Thymus (tissue), 11 donors: ENCODE measurements around the gene NPR3. TPM values are rescaled to one million over a fixed set of nuclear protein-coding genes. Genes with fewer than 3 reads are reported as not detected.

Experiments
- DNase-seq, 9 donors: peaks; one replicate each; pipeline ENCODE4 v3.0.0-alpha.2; 2013; ENCODE audit warnings: low spot score in 9 of 9, low read depth in 6 of 9, missing footprints in 1 of 9
- H3K27ac ChIP-seq, 2 donors: one replicate each; pipeline ENCODE4 v1.5.1; 2013; ENCODE audit warnings: control low read depth in 1 of 2, low read depth in 1 of 2, low read length in 1 of 2, mild to moderate bottlenecking in 1 of 2, moderate library complexity in 1 of 2
- H3K27me3 ChIP-seq, 2 donors: one replicate each; pipeline ENCODE4 v1.5.1; 2013; ENCODE audit warnings: low read length in 1 of 2; ENCODE audit not compliant: control insufficient read depth in 2 of 2, insufficient read depth in 1 of 2
- H3K36me3 ChIP-seq, 2 donors: one replicate each; pipeline ENCODE4 v1.5.1; 2013; ENCODE audit warnings: low read length in 1 of 2, mild to moderate bottlenecking in 1 of 2, moderate library complexity in 1 of 2; ENCODE audit not compliant: control insufficient read depth in 2 of 2, insufficient read depth in 2 of 2
- H3K4me1 ChIP-seq, 2 donors: one replicate each; pipeline ENCODE4 v1.5.1; 2013; ENCODE audit warnings: low read length in 2 of 2; ENCODE audit not compliant: control insufficient read depth in 2 of 2, insufficient read depth in 2 of 2
- H3K4me3 ChIP-seq, 2 donors: one replicate each; pipeline ENCODE4 v1.5.1; 2013; ENCODE audit warnings: low read length in 2 of 2, control low read depth in 1 of 2, mild to moderate bottlenecking in 1 of 2
- H3K9me3 ChIP-seq, 2 donors: one replicate each; pipeline ENCODE4 v1.5.1; 2013; ENCODE audit warnings: low read length in 1 of 2, mild to moderate bottlenecking in 1 of 2; ENCODE audit not compliant: control insufficient read depth in 2 of 2, insufficient read depth in 1 of 2
- WGBS: extraction: QIAGEN DNeasy Blood & Tissue Kit; methylation state at CpG from one replicate; pipeline ENCODE4 v1.1.7; 2013; 5-methylcytosine and 5-hydroxymethylcytosine counted together
- polyA plus RNA-seq: library from polyadenylated mRNA; stranded (reverse); fragments of 200-250 nt; gene quantifications from one replicate; pipeline ENCODE4 v1.2.3, GENCODE V29; 2013
- total RNA-seq: library from RNA; stranded (reverse); fragments of 120-200 nt; gene quantifications from one replicate; pipeline ENCODE4 v1.2.4, GENCODE V29; 2013
- donor health status: healthy.

Gene NPR3
- total and polyA plus RNA-seq, 2 donors = 1.9 to 4.9 TPM

DNA sequence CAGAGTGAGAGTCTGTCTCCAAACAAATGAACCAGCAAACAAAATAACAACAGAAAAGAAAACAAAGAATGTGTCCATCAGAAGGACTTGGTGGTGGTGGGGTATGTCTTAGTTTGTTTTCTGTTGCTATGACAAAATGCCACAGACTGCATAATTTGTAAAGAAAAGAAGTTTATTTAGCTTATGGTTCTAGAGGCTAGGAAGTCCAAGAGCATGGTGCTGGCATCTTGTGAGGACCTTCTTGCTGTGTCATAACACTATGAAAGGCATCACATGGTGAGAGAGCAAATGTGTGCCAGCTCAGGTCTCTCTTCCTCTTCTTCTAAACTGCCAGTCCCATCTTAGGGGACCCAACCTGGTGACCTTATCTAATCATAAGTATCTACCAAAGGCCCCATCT lies 10.5 kb downstream of the NPR3 start:
- H3K4me1 ChIP-seq = no peaks in the 10 kb centered on the region
- no peak for DNase-seq

DNA sequence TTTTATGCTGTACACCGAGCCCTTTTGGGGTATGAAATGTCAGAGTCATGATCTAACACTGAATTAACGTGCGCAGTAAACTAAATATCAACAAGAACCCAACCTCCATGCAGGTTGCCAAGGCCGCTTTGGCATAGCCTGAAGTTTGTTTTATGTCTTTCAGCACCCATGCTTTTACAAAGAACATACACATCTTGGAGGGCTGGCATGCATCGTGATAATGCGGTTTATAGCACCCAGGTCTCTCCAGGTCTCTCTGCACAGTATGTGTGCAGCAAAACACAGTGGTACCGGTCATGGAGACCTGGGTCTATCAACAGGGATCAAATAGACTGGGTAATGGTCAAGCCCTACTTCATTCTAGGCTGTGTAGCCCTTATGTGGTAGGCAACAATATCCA lies 11.8 kb downstream of the NPR3 start:
- 95% methylated on average over 7 of the region's 7 CpGs for WGBS
- Histone ChIP-seq H3K4me3 (no peak overlapping the region), H3K4me1 (no peaks in the 10 kb centered on the region), H3K9me3 (peaks cover 0 to 1% of the 10 kb centered on the region in 2 donors), H3K27me3 (no peaks in the 10 kb centered on the region), H3K36me3 (no peaks in the 10 kb centered on the region), H3K27ac (no peak overlapping the region)
- no peak for DNase-seq

More for the DNA sequence above, 10.5 kb downstream of the NPR3 start:
- peaks cover 0 to 1% of the 10 kb centered on the region in 2 donors for H3K9me3 ChIP-seq
- H3K27ac ChIP-seq = no peak overlapping the region
- H3K4me3 ChIP-seq = no peak overlapping the region
- no peaks in the 10 kb centered on the region for H3K36me3 ChIP-seq
- no peaks in the 10 kb centered on the region for H3K27me3 ChIP-seq

DNA sequence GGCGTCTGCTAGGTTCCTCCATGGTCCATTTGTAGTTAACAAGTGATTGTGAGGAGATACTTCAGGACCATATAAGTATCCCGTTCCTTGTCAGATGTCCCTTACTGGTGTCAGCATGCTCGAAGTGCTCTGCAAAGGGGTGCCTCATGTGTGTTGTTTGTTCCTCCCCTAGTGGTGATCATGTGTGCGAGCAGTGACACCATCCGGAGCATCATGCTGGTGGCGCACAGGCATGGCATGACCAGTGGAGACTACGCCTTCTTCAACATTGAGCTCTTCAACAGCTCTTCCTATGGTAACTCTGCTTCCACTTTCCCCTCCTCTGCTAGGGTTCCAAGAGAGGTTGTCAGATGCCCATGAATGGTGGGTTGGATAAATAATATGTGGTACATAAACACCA lies 13.4 kb downstream of the NPR3 start:
- H3K4me1 ChIP-seq = no peaks in the 10 kb centered on the region
- DNase-seq = no peak
- no peak overlapping the region for H3K27ac ChIP-seq
- peaks cover 0 to 1% of the 10 kb centered on the region in 2 donors for H3K9me3 ChIP-seq
- WGBS = 97% methylated on average over 7 of the region's 7 CpGs
- H3K27me3 ChIP-seq = no peaks in the 10 kb centered on the region
- no peaks in the 10 kb centered on the region for H3K36me3 ChIP-seq
- no peak overlapping the region for H3K4me3 ChIP-seq

DNA sequence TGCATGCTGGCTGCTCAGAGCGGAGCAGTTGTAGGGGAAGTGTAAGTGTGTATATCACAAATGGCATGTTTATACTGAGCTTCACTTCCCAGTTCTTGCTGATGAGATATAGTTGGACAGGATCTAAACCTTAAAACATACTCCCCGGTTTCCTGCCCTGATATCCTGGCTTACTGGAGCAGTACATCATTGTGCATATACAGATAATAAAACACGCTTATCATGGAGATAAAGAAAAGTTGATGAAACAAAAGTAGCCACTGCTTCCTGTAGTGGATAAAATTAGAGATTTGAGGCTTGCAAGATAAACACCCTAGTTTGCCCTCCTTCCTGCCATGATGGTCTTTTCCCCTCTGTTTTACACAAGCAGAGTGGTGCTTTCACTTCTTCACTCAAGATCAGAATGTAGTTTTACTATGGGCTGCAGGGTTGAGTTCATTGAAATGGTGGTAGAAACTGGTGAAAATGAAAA lies 15.0 kb downstream of the NPR3 start:
- Histone ChIP-seq H3K27ac (no peak overlapping the region), H3K4me1 (no peaks in the 10 kb centered on the region), H3K27me3 (no peaks in the 10 kb centered on the region), H3K9me3 (peaks cover 0 to 1% of the 10 kb centered on the region in 2 donors), H3K4me3 (no peak overlapping the region), H3K36me3 (no peaks in the 10 kb centered on the region)
- WGBS = 17% methylated on average over 3 of the region's 3 CpGs
- no peak for DNase-seq

DNA sequence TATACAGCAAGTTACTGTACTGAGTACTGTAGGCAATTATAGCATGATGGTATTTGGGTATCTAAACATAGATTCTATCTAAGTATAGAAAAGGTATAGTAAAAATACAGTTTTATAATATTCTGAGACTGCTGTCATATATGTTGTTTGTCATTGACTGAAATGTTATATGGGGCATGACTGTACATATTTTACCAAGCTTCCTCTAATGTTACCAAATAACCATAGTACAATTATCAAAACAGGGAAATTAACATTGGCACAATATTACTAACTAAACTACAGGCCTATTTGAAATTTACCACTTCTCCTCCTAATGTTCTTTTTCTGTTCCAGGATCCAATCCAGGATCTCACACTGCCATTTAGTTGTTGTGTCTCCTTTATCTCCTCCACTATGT lies 18.5 kb downstream of the NPR3 start:
- no peaks in the 10 kb centered on the region for H3K4me1 ChIP-seq
- no peak overlapping the region for H3K27ac ChIP-seq
- H3K27me3 ChIP-seq = no peaks in the 10 kb centered on the region
- no peaks in the 10 kb centered on the region for H3K9me3 ChIP-seq
- DNase-seq = no peak
- H3K36me3 ChIP-seq = no peaks in the 10 kb centered on the region
- no peak overlapping the region for H3K4me3 ChIP-seq

DNA sequence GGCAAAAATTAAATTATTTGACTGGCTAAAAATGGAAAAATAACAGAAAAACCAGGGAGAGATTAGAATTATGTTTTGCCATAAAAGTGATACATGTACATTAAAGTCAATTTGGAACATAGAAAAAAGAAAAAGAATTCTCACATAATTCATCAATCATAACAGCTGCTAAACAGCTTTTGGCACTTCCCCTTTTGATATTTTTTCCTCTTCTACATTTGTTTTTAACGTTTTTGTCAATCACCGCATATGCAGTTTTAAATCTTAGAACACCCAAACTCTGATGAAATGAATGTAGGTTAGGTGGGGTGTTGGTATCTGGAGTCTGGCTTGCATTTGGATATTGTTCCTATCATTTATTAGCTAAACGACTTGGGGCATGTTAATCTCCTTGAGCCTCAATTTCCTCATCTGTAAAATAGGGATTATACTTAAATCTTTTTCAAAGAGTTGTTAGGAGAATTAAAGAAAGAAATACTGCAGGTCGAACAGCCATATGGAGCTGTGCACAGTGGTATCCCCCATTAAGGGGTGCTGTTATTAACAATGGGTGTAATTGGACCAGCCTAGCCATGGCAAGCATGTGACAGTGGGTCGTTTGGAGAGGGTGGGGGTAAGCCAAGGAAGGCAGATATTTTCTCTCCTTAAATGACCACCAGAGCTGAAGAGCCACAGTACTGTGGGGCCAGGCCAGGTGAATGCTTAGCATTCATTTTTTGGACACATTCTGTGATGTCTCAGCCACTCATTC lies 22.6 kb downstream of the NPR3 start:
- WGBS = 36% methylated on average over 5 of the region's 5 CpGs
- no peaks in the 10 kb centered on the region for H3K36me3 ChIP-seq
- H3K4me3 ChIP-seq = no peak overlapping the region
- H3K9me3 ChIP-seq = no peaks in the 10 kb centered on the region
- no peaks in the 10 kb centered on the region for H3K27me3 ChIP-seq
- no peak overlapping the region for H3K27ac ChIP-seq
- no peaks in the 10 kb centered on the region for H3K4me1 ChIP-seq
- no peak for DNase-seq

DNA sequence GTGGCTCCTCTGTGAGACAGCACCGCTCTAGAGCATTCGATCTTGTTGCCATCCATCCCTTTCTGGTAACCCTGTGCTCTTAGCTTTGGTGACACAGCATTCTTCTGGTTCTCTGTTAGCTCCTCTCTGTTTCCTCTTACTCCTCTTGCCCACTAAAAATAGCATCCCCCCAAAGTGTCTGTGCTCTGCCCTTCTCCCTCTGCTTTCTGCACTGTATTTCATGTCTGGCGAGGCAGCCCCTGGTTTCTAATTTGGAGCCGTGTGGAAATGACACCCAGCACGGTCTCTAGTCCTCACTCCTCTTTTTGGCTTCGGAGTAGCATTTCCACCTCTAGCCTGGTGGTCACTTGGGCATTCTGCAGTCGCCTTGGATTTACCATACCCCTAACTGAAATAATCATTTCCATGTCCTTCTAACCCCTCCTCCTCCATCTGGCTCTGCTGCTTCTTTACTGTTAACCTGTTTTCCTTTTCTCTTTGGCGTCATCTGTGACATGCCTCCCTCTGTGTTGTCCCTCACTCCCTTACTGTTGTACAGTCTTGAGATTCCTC lies 23.8 kb downstream of the NPR3 start:
- Histone ChIP-seq H3K9me3 (no peaks in the 10 kb centered on the region), H3K27ac (no peak overlapping the region), H3K36me3 (no peaks in the 10 kb centered on the region), H3K27me3 (no peaks in the 10 kb centered on the region), H3K4me1 (no peaks in the 10 kb centered on the region), H3K4me3 (no peak overlapping the region)
- no peak for DNase-seq
- 14% methylated on average over 8 of the region's 8 CpGs for WGBS

DNA sequence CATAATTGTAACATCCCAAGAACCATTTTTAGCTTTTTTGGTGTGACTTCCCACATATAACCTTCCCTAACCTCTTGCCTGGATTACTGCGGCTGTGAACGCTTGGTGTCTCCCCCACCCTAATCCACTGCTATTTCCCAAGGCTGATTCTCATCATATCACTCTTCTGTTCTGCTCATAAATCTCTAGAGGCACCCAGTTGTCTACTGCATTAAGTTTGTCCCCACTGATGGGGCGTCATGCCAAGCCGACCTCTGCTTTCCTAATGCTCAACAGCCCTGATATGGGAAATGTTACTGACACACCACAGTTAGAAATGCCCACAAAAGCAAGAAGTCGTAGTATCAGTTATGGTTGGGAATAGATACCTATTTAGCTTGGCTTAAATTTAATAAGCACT lies 24.4 kb downstream of the NPR3 start:
- Histone ChIP-seq H3K4me1 (no peaks in the 10 kb centered on the region), H3K4me3 (no peak overlapping the region), H3K27ac (no peak overlapping the region), H3K36me3 (no peaks in the 10 kb centered on the region), H3K9me3 (no peaks in the 10 kb centered on the region), H3K27me3 (no peaks in the 10 kb centered on the region)
- no peak for DNase-seq
- 89% methylated on average over 5 of the region's 5 CpGs for WGBS

DNA sequence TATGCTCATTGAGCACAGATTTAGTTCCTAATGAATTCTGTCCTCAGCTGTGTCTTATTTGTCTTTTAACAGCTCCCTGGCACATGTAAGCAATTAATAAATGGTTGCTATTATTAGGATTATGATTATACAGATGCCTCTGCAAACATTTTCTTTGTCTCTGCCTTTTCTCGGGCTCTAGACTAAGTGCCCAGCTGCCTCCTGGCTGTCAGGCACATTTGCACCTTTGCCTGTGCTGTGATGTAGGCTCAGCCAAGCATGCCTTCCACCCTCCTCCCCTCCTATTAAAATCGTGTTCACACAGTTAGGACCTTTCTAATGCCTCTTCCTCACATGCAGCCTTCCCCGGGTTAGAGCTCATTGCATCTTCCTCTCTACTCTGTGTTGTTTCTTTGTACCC lies 25.7 kb downstream of the NPR3 start:
- H3K27ac ChIP-seq = no peak overlapping the region
- H3K9me3 ChIP-seq = no peaks in the 10 kb centered on the region
- H3K27me3 ChIP-seq = no peaks in the 10 kb centered on the region
- DNase-seq = no peak
- H3K4me3 ChIP-seq = no peak overlapping the region
- no peaks in the 10 kb centered on the region for H3K4me1 ChIP-seq
- H3K36me3 ChIP-seq = no peaks in the 10 kb centered on the region
- 82% methylated on average over 3 of the region's 3 CpGs for WGBS
